ENCODE results near the gene NOTUM.

GRCh38 chr17:81954131-81955057, 6.6 kb downstream of the NOTUM start:
- TF ChIP-seq CTCF (conservative IDR thresholded peaks at IDR 0.05; ENCODE audit: low read depth, low read length) (no peak), EZH2 (IDR thresholded peaks at IDR 0.05; ENCODE audit: low read length, unreplicated experiment) (no peak), EZH2phosphoT487 (IDR thresholded peaks at IDR 0.05; ENCODE audit: borderline replicate concordance, low read length) (no peak)
